HEK293T (cell line): ENCODE results near the gene NRM.

ENCODE experiments used
- BHLHE40 ChIP-seq: fragments of 450-650 bp; IDR thresholded peaks from 2 replicates; pipeline ENCODE4 v1.6.1; 2016; ENCODE audit warnings: mild to moderate bottlenecking, moderate library complexity, borderline replicate concordance
- CTBP1 ChIP-seq: fragments of 450-650 bp; IDR thresholded peaks from 2 replicates; pipeline ENCODE4 v1.6.1; 2016; ENCODE audit warnings: borderline replicate concordance
- FOXA1 ChIP-seq: fragments of 450-650 bp; IDR thresholded peaks from 2 replicates; pipeline ENCODE4 v1.6.1; 2016; ENCODE audit warnings: mild to moderate bottlenecking
- FOXK2 ChIP-seq: fragments of 450-650 bp; IDR thresholded peaks from 2 replicates; pipeline ENCODE4 v1.6.1; 2016; ENCODE audit warnings: mild to moderate bottlenecking
- LEF1 ChIP-seq: fragments of 450-650 bp; IDR thresholded peaks from 2 replicates; pipeline ENCODE4 v1.6.1; 2017; ENCODE audit warnings: mild to moderate bottlenecking, borderline replicate concordance
- SP1 ChIP-seq: fragments of 450-650 bp; IDR thresholded peaks from 2 replicates; pipeline ENCODE4 v1.6.1; 2017
- TARDBP ChIP-seq: fragments of 450-650 bp; IDR thresholded peaks from 2 replicates; pipeline ENCODE4 v1.6.1; 2016
- TF ChIP-seq, protein P1 (sequence below): fragments of 450-650 bp; IDR thresholded peaks from 2 replicates; pipeline ENCODE4 v1.6.1; 2016

DNA sequence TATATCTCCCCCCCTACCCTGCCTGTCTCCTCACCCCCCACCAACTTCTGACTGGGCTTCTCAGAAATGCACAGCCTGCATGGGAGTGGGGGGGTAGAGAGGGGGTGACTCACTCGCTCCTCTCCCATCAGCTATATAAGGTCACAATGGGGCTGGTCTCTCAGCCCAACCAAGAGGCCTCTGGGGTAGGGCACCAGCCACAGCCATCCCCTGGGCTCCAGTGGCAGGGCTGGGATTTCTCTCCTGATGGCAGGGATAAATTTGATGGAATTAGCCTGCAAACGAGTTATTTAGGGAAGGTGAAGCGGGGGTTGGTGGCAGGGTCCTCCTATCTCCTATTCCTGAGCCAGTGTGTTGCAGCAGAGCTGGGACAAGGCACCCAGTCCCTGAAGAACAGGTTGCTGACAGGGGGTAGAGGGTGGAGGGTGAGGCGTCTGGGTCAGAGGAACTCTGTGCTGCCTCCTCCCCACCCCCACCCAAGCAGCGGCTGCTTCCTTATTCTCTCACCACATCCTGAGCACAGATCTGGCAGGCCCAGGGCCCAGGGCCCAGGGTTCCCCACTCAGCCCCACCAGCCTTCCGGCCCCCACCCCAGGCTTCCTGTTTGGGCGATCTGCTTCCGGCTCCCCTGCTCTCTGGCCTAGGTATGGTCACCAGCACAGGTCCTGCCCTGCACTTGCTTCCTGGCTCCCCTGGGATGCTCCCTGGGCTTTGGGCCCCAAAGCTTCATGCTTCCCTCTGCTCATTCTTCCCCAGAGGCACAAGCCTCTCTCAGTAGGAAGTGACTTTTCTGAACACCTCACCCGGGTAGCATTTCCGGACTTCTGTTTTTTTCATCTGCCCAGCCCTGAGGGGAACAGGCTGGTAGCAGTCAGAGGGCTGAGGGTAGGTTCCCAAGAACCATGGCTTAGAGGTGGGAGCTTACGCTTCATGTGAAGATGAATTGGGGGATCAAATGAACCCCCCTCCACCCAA is 8.4 kb downstream of the NRM start:
- TF ChIP-seq CTBP1 = no peak
- TF ChIP-seq SP1 = no peak
- no peak for TF ChIP-seq FOXA1
- TF ChIP-seq, protein P1, sequence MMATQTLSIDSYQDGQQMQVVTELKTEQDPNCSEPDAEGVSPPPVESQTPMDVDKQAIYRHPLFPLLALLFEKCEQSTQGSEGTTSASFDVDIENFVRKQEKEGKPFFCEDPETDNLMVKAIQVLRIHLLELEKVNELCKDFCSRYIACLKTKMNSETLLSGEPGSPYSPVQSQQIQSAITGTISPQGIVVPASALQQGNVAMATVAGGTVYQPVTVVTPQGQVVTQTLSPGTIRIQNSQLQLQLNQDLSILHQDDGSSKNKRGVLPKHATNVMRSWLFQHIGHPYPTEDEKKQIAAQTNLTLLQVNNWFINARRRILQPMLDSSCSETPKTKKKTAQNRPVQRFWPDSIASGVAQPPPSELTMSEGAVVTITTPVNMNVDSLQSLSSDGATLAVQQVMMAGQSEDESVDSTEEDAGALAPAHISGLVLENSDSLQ = no peak
- TF ChIP-seq LEF1 = no peak
- TF ChIP-seq FOXK2 = no peak
- no peak for TF ChIP-seq TARDBP
- no peak for TF ChIP-seq BHLHE40
